AG08396 (cell line): ENCODE data around the gene NABP1.

ENCODE experiments used
- DNase-seq: peaks from one replicate; pipeline ENCODE4 v3.0.0; 2012; ENCODE audit warnings: low spot score, mixed read lengths

Gene NABP1

GRCh38 chr2:191710411-191710900, 32.5 kb downstream of the NABP1 start:
- peak; percentile 52 for DNase-seq

GRCh38 chr2:191711621-191712020, 33.7 kb downstream of the NABP1 start:
- DNase-seq = no peak

- DNase-seq = no peak
These were observed 35.9 kb downstream of the NABP1 start for GRCh38 chr2:191713837-191714236.

- no peak for DNase-seq
These were observed 37.0 kb downstream of the NABP1 start for GRCh38 chr2:191714925-191715324.

GRCh38 chr2:191715471-191715870, 37.5 kb downstream of the NABP1 start:
- DNase-seq = no peak

- DNase-seq = no peak
These were observed 41.3 kb downstream of the NABP1 start for GRCh38 chr2:191719261-191719660.

- DNase-seq = no peak
These were observed 42.0 kb downstream of the NABP1 start for GRCh38 chr2:191719938-191720337.

- DNase-seq = no peak
These were observed 43.4 kb downstream of the NABP1 start for GRCh38 chr2:191721331-191721730.

GRCh38 chr2:191724015-191724414, 46.1 kb downstream of the NABP1 start:
- DNase-seq = no peak

- no peak for DNase-seq
These were observed 51.1 kb downstream of the NABP1 start for GRCh38 chr2:191728750-191729624.

- no peak for DNase-seq
These were observed 52.3 kb downstream of the NABP1 start for GRCh38 chr2:191730263-191730662.
